Measurements from ENCODE around the gene XPO6.

The XPO6 gene

GRCh38 chr16:28108590-28109247 is 103.0 kb downstream of the XPO6 start:
- no peak overlapping the region for H3K4me3 ChIP-seq (replicated peaks; ENCODE audit: low read depth, low read length)
- DNase-seq (ENCODE audit: low read depth), result no peak
- TF ChIP-seq CTCF (IDR thresholded peaks at IDR 0.05; ENCODE audit: low read length, missing control alignments), result no peak

- H3K4me3 ChIP-seq (replicated peaks; ENCODE audit: low read depth, low read length), result no peak overlapping the region
- no peak for TF ChIP-seq CTCF (IDR thresholded peaks at IDR 0.05; ENCODE audit: low read length, missing control alignments)
- no peak for DNase-seq (ENCODE audit: low read depth)
Observed at GRCh38 chr16:28107232-28107631, 104.5 kb downstream of the XPO6 start.

GRCh38 chr16:28106467-28107215 is 105.1 kb downstream of the XPO6 start:
- no peak for TF ChIP-seq CTCF (IDR thresholded peaks at IDR 0.05; ENCODE audit: low read length, missing control alignments)

GRCh38 chr16:28105954-28106353 is 105.8 kb downstream of the XPO6 start:
- TF ChIP-seq CTCF (IDR thresholded peaks at IDR 0.05; ENCODE audit: low read length, missing control alignments), result no peak
- H3K4me3 ChIP-seq (replicated peaks; ENCODE audit: low read depth, low read length), result no peak overlapping the region
- no peak for DNase-seq (ENCODE audit: low read depth)

More at GRCh38 chr16:28106467-28107215, 105.1 kb downstream of the XPO6 start:
- no peak for DNase-seq (ENCODE audit: low read depth)
- no peak overlapping the region for H3K4me3 ChIP-seq (replicated peaks; ENCODE audit: low read depth, low read length)

GRCh38 chr16:28105297-28105696 is 106.5 kb downstream of the XPO6 start:
- TF ChIP-seq CTCF (IDR thresholded peaks at IDR 0.05; ENCODE audit: low read length, missing control alignments), result no peak
- no peak for DNase-seq (ENCODE audit: low read depth)
- H3K4me3 ChIP-seq (replicated peaks; ENCODE audit: low read depth, low read length), result no peak overlapping the region

GRCh38 chr16:28104404-28104803 is 107.4 kb downstream of the XPO6 start:
- no peak overlapping the region for H3K4me3 ChIP-seq (replicated peaks; ENCODE audit: low read depth, low read length)
- no peak for TF ChIP-seq CTCF (IDR thresholded peaks at IDR 0.05; ENCODE audit: low read length, missing control alignments)

More at GRCh38 chr16:28104404-28104803, 107.4 kb downstream of the XPO6 start:
- no peak for DNase-seq (ENCODE audit: low read depth)

Measured in fibroblast of pulmonary artery (primary cell).